SW480 (cell line): ENCODE results near the gene ZNG1B.
"Not testable (repeated sequence)": the region's sequence is repeated elsewhere in the genome, so short reads cannot be mapped to it uniquely, and the experiment has no call there.

Experiments
- DNase-seq: peaks from one replicate; pipeline ENCODE4 v3.0.0-alpha.2; 2016; ENCODE audit warnings: low spot score

ZNG1B gene

DNA sequence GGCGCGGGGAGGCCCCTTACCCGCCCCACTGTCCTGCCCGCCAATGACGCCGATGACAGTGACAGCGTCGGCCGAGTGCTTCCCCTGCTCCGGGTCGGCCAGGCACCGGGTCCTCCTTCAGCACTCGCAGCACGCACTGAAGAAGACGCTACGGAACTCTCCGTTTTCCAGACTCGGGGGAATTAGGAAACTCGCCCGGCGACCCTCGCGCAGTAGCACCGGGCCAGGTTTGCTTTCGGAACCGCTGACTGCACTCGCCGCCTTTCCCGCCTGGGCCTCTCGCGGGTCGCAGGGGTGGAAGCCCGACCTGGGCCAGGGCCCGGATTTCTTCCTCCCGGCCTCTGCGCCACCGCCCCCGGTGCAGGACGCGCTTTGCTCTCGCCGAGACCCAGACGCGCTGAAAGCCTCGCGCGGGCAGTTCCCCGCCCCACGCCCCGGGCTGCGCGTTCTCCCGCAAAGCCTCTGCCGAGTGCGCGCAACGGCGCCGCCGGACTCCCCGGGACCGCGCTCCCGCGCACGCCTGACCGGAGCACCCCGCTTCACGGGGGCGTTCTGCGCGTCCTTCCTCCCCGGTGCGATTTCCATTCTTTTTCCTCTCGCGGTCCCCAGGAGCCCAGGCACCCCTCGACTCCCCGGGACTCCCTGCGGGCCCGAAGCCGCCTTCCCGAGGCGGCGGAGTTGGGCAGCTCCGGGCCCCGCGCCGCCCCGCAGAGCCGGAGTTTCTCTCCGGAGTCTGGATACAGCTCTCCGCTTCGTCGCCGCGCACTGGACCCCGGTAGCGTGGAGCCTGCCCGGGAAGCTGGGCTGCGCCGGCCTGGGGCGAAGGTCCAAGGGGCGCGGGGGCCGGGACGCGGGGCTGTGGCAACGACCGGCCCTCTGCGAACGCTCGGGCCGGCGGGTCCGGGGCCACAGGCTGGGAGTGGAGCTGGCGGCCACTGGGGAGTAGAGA is 65.9 kb downstream of the ZNG1B start:
- DNase-seq = peak; percentile 30

DNA sequence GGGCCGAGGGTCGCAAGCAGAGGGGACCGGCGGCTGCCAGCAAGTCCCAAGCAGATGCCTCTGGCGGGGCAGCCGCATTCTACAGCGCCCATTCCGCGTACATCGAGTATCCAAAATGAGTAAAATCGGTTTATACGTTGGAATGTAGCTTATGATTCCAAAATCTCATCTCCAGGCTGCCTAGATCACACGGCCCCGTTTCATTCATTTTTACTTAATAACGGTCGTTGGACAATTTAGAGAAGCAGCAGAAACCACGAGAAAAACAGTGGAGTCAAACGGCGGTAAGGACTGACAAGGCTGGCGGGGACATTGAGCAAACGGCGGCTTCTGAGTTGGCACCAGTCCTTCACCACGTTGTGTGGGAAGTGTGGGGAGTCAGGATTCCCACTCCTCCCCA is 66.6 kb downstream of the ZNG1B start:
- DNase-seq = not testable (repeated sequence)

DNA sequence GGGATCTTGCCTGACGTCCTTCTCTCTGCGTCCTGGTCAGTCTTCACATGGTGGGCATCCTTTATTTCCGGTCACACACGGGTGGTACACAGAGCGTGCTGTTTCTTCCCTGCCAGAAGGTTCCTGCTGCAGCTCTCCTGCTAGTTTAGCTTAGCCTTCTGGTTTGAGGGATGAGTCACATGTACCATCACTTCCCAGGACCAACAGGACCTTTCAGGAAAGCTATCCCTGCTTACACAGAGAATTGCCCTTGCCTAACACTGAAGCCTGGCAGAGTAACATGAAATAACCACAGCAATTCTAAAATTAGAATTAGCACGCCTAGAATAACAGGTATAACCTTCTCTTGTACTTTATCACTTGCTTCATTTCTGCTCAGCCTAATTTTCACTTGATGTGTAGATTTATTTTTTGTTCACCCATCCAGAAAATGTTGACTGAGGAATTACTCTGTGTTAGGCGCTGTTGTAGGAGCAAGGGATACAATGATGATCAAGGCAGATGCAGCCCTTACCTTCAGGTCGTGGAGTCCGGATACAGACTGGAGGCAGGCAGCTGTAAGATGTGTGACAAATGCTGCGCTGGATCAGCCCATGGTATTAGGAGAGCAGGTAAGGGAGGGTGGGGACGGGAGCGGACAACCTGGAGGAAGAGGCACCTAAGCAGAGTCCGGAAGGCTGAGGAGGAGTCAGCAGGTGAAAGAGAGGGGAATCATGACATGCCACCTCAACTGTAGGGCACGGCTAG is 70.1 kb downstream of the ZNG1B start:
- peak; percentile 2 for DNase-seq

DNA sequence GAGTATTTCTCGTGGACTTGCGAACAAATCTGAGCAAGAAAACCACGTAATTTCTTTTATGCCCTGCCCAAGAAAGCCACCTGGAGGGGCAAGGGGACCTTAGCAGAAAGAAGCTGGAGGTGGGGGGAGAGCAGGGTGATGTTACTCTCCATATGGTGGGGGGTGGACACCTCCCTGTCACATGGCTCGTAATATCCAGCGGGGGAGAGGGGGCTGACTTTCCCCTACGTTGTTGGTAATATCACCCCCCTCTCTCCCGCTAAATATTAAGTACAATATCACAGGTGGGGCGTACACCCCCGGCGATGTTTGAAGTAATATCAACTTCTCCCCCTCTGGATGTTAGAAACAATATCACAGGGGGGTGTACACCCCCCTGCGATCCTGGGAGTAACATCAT is 70.7 kb downstream of the ZNG1B start:
- DNase-seq = not testable (repeated sequence)

DNA sequence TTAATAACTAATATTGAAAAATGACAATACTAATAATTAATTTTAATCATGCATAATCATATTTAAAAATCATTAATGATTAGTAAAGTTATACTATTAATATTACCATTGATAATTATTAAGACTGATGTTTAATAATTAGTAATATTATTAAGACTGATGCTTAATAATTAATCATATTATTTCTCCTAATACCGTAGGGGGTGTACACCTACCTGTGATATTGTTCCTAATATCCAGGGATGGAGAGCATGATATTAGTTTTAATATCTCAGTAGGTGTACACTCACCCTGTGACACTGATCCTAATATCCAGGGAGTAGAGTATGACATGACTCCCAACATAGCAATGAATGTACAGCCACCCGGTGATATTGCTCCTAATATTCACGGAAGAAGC is 73.4 kb downstream of the ZNG1B start:
- not testable (repeated sequence) for DNase-seq

DNA sequence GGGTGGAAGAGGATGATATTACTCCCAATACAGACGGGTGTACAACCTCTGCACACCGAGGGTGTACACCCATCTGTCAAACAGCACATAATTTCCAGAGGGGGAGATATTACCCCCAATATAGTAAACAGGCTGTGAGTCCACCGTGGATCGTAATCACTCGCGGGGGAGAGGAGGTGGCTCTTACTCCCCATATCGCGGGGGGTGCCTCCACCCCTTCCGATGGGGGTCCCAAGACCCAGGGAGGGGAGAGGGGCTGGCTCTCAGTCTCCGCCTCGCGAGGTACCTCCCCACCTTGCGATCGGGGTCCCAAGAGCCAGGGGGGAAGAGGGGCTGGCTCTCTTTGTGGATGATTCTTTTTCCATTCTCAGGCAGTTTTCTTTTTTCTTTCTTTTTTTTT is 74.4 kb downstream of the ZNG1B start:
- DNase-seq = not testable (repeated sequence)

DNA sequence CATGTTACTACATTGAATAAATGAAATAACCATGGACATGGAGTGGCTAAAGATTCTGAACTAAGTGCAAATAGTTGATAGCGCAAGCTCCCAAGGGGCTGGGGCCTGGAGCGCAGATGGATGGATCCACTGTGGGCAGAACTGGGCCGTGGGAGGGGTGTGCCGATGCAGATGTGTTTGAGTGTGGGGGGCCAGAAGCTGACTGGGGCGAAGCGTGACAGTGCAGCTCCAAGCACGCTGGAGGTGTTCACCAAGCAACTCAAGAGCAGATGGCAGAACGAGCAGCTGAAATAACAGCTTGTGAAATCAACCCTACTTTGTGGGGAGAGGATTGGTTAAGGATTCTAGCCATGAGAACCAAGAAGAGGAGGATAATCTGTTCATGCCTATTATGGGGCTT is 78.0 kb downstream of the ZNG1B start:
- not testable (repeated sequence) for DNase-seq

DNA sequence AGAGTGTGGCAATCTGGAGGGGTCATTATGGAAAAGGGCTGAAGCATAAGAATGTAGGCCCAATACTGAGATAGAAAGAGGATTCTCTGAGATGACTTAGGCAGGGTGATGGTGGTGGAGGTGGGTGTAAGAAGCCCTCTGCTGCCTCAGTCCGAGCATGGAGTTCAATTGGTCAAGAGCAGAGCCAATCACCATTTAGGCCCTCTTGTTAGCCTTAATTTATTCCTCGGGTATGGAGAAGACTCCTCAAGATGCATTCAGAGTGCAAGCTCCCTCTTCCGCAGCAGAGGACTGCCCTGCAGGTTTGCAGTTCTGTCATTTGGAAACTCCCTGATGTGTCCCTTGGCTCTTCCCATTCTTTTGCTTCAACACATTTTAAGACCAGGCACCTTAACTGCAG is 78.5 kb downstream of the ZNG1B start:
- not testable (repeated sequence) for DNase-seq

DNA sequence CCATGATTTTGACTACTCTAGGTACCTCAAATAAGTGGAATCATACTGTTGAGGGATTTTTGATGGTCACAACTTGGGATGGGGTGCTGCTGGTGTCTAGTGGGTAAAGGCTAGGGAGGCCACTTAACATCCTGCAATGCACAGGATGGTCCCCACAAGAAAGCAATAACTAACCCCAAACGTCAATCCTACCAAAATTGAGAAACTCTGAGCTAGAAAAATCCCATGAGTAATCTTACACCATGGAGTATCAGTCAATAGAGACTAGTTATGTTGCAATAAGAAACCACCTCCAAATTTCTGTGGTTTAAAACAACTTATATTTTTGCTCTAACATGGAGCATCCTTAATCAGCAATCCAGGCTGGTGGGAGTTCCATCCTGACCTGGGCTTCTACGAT is 79.5 kb downstream of the ZNG1B start:
- not testable (repeated sequence) for DNase-seq

DNA sequence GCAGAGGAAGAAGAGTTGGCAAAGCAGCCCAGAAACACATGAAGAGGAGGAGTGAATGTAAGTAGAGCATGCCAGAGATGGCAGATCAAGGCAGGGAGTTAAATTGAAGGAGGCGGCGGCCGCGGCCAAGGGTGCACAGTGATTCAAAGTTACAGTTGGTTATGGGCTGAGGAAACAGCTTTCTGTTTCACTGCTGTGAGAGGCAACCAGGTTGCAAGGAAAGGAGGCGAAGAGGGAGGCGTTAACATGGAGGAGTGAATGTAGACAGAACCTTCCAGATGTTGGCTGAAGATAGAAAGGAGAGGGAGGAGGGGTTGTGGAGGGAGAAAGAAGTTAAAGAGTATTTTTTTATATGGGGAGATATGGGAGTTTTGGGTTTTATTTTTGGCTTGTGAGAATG is 83.3 kb downstream of the ZNG1B start:
- DNase-seq = not testable (repeated sequence)

DNA sequence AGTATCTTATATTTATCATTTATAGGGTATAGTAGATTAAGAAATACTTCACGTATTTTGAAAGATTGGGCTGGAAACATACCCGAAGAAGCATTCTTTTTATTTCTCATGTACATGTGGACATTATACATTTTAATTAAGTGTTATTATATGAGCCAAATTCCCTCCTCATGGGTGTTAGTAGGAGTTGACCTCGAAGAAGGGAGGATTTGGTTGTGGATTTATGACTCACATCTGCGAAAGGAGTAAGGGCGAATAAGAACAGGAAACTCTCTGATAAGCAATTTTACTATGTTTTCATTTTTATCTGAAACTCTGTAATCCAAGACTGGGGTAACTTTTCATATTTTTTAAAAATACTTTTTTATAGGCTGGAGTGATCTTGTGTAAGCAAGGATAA is 84.0 kb downstream of the ZNG1B start:
- DNase-seq = not testable (repeated sequence)

DNA sequence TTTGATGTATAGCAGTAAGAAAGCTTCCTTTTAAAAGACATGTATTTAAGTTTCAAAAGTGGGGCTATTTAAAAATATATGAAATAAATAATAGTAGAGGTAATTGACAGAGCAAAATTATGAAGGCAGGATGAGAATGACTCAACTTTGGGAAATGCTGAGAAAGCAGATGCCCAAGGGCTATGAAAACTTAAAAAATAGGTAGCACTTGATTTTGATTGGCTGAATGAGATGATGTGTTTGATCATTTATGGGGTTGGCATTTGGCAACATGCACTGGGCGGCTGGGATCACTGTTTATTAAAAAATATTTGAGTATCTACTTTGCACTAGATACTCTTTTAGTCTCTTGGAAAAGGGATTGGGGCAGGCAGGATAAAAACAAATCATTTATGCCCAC is 87.5 kb downstream of the ZNG1B start:
- DNase-seq = not testable (repeated sequence)

DNA sequence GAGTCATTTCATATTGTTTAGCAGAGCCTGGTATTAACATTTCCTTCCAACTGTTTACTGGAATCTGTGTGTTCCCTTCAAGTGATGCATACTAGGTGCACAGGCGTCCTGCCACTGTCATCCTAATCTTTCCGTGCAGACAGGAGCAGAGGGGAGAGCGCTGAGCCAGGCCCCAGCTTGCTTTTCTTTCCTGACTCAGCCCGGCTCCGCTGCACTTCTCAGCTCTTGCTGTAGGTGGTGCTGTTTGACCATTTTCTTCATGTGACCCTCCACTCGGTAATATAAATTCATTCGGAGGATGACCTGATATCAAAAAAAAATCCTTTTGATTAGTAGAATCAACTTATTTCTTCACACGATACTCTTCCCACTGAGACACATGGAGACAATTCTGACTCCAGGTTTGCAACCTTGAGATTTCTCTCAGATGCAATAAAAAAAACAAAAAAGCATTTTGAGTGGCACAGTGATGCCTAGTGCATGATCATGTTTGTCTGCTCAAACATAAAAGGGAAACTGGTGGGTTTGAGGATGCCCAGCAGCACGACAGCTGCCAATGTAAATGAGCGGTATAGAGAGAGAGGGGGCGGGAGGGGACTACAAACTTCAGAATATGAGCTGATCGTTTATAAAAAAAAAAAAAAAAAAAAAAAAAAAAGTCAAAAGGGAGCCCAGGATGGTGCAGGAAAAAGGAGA is 90.0 kb downstream of the ZNG1B start:
- DNase-seq = not testable (repeated sequence)

DNA sequence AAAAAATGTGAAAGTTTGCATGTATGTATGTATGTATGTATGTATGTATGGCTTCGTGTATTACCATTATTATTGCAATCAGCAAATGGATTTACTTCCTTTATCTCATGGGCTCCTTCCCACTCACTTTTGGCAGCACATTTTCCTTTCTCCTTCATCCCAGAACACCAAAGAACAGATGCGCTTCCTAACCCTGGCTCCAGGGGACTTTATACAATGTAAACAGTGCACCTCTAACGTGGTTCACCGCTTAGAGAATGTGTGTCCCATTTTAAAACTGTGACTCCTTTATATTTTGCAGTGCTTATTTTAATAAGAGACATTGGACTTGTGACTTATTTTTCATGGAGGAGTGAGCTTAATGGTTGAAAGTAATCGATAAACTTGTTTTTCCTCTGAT is 90.6 kb downstream of the ZNG1B start:
- DNase-seq = not testable (repeated sequence)

DNA sequence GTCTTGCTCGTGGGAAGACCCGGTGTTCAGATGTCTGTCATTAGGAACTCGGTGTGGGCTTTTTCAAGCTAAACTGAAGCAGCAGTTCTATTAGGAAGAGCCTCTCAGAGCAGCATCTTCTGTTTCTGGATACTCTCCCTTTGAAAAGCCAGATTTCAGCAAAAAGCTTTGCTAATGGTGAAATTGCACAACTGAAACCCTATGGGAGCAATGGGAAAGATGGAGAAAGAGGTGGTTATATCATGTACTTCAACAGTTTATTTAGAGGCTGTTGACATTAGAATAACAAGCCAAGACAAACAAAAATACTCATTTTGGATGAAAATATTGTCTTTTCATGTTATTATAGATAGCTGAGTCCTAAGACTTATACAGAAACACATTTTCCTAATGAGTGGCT is 91.4 kb downstream of the ZNG1B start:
- not testable (repeated sequence) for DNase-seq

DNA sequence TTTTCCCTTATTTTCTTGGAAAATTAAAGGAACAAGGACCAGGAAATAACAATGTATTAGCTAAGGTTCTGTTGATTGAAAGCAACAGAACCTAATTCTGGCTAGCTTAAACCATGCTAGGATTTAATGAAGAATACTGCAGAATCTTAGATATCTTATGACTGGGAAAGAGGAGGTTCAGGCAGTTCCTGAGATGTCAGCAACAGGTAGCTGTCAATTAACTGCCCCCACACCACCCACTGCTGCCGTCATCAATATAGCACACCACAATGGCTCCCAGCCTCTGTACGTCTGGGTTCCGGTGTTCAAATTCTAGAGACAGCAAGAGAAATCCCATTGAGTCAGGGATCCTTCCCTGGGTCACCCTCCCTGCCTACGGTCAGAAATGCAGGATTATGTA is 95.5 kb downstream of the ZNG1B start:
- DNase-seq = not testable (repeated sequence)

DNA sequence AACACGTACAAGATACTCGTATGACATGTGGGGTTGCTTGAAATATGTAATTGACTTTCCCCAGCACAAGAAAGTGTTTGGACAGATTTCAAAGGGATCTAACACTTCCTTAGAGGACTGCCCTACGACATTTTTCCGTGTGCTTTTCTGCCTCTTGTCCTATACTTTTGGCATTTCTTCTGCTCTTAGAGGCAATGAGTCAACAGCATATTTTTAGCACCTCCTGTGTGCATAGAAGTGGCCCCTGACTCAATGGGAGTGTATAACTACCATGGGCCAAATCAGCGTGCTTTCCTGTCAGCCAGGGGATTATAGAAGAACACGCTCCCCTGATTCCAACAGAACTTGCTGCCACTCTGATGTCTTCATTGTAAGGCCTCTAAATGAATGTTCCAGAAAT is 99.1 kb downstream of the ZNG1B start:
- DNase-seq = not testable (repeated sequence)

DNA sequence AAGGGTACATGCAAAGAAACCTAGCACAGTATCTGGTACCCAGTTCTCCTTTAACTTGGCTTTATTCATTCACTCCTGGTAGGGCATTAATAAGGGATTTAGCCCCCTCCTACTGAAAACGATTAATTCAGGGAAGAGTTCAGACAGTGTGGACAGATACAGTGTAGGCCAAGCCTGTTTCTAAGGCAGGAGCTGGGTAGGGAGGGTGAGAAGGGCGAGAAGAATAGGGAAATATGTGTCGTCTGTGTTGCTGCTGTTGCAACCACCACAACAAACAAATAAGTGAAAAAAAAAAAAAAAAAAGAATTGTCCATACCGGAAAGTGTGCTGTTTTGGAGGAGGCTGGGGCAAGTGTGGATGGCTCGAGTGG is 103.3 kb downstream of the ZNG1B start:
- not testable (repeated sequence) for DNase-seq

DNA sequence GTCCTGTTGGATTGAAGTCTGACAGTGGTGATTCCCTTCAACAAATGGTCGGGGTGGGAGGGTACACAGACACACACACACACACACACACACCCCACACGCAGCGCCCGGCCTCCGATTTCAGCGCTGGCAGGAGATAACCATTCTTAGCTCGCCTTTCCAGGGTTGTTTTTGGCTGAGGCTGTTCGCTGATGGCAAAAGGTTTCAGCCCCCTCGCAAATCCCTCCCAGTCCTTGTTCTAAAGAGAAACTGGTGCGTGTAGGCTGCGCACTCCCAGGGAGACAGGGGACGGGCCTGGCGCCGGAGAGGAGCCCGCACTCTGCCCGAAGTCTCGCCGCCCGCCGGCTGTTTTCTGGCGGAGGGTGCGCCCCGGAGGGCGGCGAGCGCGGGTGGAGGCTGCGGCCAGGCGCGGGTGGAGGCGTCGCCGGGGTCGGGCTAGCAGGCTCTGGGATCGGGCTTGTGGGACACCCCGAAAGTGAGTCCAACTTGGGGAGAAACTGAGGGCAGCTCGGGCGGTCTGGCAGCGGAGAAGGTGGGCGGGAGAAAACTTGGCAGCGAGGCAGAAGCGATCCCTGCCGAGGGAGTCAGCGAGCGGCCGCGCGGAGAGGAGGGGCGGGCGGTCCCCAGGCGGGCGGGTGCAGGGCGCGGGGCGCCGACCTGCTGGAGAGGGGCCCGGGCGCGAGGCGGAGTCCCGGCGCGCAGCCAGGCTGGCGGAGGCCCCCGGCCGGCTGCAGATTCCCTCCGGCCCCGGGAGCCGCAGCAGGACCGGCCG is 103.9 kb downstream of the ZNG1B start:
- DNase-seq = peak; percentile 63

DNA sequence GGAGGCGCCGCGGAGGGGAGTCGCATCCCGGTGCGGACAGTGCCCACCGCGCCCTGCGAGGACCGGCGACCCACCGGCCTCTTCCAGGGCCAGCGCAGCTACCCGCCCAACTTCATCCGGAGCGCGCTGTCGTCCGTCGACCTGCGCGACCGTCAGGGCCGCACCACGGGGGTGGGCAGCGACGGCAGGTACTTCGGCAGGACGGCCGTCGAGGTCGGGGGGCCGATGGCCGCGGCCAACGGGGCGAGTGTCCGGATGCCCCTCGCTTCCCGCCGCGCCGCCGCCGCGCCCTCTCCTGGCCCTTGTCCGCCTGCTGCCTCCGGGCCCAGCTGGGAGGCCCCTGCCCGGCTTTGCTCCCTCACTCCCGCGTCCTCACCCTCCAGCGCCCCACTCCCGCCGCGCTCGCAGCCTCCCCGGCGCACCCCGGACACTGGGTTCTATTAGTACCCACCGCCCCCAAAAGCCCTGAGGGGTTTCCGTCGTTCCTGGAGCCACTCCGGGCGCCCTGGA is 104.5 kb downstream of the ZNG1B start:
- DNase-seq = peak; percentile 2

DNA sequence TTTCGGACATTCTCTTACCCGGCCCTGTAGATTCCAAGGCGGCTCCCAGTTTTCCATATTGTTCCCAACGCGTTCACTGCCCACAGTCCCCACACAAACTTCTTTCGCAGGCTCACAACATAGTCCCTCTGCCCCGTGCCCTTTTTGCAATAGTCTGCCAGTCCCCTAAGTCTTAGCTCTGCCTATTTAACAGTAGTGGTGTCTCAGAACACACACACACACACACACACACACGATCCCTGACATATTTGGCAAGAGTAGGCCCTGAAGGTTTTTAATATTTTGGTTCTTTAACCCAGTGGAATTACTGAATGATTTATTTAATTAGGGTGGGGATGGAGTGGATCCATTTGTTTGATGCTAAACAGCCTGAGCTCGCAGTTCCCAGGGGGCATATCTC is 105.0 kb downstream of the ZNG1B start:
- DNase-seq = not testable (repeated sequence)
